ENCODE data around the gene SUGCT. TPM values are rescaled to one million over a fixed set of nuclear protein-coding genes. Genes with fewer than 3 reads are reported as not detected.

SUGCT gene
- total RNA-seq, 1 experiment from 2014 or later: 1.6 TPM

DNA sequence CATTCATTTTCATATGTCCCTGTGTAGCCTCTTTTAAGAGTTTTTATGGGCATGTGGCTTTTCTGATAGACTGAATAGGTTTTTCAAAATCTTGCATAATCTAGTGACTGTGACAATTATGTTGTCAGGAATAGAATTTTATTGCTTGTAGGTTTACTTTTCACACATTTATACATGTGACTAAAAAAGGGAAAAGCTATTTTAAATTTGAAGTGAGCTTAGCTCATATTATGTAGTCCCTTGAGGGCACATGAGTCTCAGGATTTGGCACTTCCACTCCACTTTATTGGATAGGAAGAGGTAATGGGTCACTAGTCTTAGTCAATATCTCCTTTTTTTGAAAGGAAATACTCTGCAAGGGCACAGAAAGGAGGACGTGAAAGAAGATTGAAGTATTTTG is 247.3 kb downstream of the SUGCT start:
- Mint-ChIP-seq H3K27ac (ENCODE audit: unreplicated experiment) (no peak overlapping the region), H3K4me3 (ENCODE audit: low read depth, unreplicated experiment) (no peak overlapping the region), H3K9me3 (ENCODE audit: low read depth, unreplicated experiment) (peaks cover 5% of the 10 kb centered on the region), H3K36me3 (ENCODE audit: insufficient read depth, unreplicated experiment) (no peaks in the 10 kb centered on the region), H3K27me3 (ENCODE audit: unreplicated experiment) (no peaks in the 10 kb centered on the region), H3K4me1 (ENCODE audit: low read depth, unreplicated experiment) (no peaks in the 10 kb centered on the region)
- intact Hi-C loops (cut with micrococcal nuclease; ENCODE audit: unreplicated experiment): no loop called here
- no peak for DNase-seq
- BruUV-seq (replicated peaks): no TSS peak
- TF ChIP-seq, protein P1, sequence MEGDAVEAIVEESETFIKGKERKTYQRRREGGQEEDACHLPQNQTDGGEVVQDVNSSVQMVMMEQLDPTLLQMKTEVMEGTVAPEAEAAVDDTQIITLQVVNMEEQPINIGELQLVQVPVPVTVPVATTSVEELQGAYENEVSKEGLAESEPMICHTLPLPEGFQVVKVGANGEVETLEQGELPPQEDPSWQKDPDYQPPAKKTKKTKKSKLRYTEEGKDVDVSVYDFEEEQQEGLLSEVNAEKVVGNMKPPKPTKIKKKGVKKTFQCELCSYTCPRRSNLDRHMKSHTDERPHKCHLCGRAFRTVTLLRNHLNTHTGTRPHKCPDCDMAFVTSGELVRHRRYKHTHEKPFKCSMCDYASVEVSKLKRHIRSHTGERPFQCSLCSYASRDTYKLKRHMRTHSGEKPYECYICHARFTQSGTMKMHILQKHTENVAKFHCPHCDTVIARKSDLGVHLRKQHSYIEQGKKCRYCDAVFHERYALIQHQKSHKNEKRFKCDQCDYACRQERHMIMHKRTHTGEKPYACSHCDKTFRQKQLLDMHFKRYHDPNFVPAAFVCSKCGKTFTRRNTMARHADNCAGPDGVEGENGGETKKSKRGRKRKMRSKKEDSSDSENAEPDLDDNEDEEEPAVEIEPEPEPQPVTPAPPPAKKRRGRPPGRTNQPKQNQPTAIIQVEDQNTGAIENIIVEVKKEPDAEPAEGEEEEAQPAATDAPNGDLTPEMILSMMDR (IDR thresholded peaks at IDR 0.05; ENCODE audit: unreplicated experiment): no peak
- CTCF ChIA-PET: no interaction called here

DNA sequence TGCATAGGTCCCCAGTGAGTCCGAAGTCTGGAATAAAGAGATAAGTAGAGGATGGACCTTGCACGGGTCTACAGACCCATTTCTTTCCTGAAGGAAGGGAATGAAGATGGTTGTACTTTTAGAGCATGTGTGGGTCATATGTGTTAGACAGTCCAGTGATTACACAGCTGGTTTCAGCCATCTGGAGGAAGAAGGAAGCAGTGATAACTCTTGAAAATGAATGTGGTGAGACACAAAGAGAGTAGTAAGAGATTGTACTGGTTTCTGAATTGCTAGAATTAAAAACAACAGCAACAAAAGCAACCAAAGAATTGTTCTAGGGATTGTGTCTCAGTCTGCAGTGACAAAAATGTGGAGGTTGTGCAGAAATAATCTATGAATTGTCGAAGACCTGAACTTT is 258.9 kb downstream of the SUGCT start:
- H3K4me1 Mint-ChIP-seq (ENCODE audit: low read depth, unreplicated experiment): no peaks in the 10 kb centered on the region

DNA sequence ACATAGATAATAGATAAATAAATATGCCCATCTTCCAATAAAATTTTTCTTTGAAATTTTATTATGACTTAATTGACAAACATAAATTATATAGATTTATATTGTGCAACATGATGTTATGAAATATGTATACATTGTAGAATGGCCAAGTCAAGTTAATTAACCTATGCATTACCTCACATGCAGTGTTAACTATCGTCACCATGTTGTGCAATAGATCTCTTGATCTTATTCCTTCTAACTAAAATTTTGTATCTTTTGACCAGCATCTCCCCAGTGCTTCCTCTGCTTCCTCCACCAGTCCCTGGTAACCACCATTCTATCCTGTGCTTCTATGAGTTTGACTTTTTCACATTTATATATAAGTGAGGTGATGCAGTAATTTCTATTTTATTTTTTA is 259.6 kb downstream of the SUGCT start:
- DNase-seq: no peak
- Mint-ChIP-seq H3K27ac (ENCODE audit: unreplicated experiment) (no peak overlapping the region), H3K4me1 (ENCODE audit: low read depth, unreplicated experiment) (no peaks in the 10 kb centered on the region), H3K27me3 (ENCODE audit: unreplicated experiment) (no peaks in the 10 kb centered on the region), H3K4me3 (ENCODE audit: low read depth, unreplicated experiment) (no peak overlapping the region), H3K36me3 (ENCODE audit: insufficient read depth, unreplicated experiment) (no peaks in the 10 kb centered on the region), H3K9me3 (ENCODE audit: low read depth, unreplicated experiment) (no peaks in the 10 kb centered on the region)
- CTCF ChIA-PET: no interaction called here
- intact Hi-C loops (cut with micrococcal nuclease; ENCODE audit: unreplicated experiment): no loop called here
- TF ChIP-seq, protein P1 (IDR thresholded peaks at IDR 0.05; ENCODE audit: unreplicated experiment): no peak
- no TSS peak for BruUV-seq (replicated peaks)

More for the DNA sequence above, 258.9 kb downstream of the SUGCT start:
- Mint-ChIP-seq H3K36me3 (ENCODE audit: insufficient read depth, unreplicated experiment) (no peaks in the 10 kb centered on the region), H3K27me3 (ENCODE audit: unreplicated experiment) (no peaks in the 10 kb centered on the region), H3K27ac (ENCODE audit: unreplicated experiment) (no peak overlapping the region), H3K9me3 (ENCODE audit: low read depth, unreplicated experiment) (no peaks in the 10 kb centered on the region), H3K4me3 (ENCODE audit: low read depth, unreplicated experiment) (no peak overlapping the region)
- TF ChIP-seq, protein P1 (IDR thresholded peaks at IDR 0.05; ENCODE audit: unreplicated experiment): no peak
- intact Hi-C loops (cut with micrococcal nuclease; ENCODE audit: unreplicated experiment): no loop called here
- no TSS peak for BruUV-seq (replicated peaks)
- DNase-seq: no peak
- CTCF ChIA-PET: no interaction called here

DNA sequence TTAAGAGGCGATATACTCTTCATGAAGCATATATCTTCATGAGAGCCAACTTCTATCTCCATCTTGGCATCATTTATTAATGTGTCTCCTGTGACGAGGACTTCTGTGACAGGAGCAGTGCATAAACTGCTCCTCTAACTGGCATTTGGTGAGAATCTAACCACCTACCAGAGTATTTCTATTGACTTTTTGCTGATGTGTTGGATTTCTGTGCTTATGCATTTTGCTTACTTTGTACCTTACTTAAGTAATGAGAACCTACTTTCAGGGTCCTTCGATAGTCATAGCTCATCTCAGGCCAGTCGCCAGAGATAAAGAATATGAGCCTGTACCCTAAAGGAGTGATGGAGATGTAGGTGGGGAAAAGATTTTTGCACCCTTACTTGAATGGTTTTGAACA is 265.7 kb downstream of the SUGCT start:
- Mint-ChIP-seq H3K27me3 (ENCODE audit: unreplicated experiment) (no peaks in the 10 kb centered on the region), H3K36me3 (ENCODE audit: insufficient read depth, unreplicated experiment) (no peaks in the 10 kb centered on the region), H3K27ac (ENCODE audit: unreplicated experiment) (no peak overlapping the region), H3K9me3 (ENCODE audit: low read depth, unreplicated experiment) (peaks cover 3% of the 10 kb centered on the region), H3K4me3 (ENCODE audit: low read depth, unreplicated experiment) (no peak overlapping the region), H3K4me1 (ENCODE audit: low read depth, unreplicated experiment) (no peaks in the 10 kb centered on the region)
- CTCF ChIA-PET: no interaction called here
- TF ChIP-seq, protein P1 (IDR thresholded peaks at IDR 0.05; ENCODE audit: unreplicated experiment): no peak
- BruUV-seq (replicated peaks): no TSS peak
- no peak for DNase-seq
- intact Hi-C loops (cut with micrococcal nuclease; ENCODE audit: unreplicated experiment): no loop called here

DNA sequence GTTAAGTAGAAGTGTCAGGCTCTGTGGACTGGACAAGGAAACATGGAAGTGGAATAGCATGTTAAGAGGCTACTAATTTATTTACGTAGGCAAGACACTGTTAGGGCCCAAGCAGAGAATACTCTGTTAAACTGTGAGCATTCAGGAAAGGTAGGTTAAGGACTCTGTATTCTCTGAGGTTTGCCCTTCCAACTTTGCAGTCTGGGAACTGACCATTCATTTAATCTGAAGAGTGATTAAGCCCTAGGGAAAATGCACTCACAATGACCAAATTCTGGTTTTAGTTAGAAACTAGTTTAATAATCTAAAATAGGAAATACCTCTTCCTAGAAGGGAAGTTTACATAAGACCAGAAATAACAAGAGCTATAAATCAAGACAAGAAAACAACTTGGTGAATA is 266.6 kb downstream of the SUGCT start:
- peaks cover 6% of the 10 kb centered on the region for H3K9me3 Mint-ChIP-seq (ENCODE audit: low read depth, unreplicated experiment)
- H3K4me1 Mint-ChIP-seq (ENCODE audit: low read depth, unreplicated experiment): no peaks in the 10 kb centered on the region
- intact Hi-C loops (cut with micrococcal nuclease; ENCODE audit: unreplicated experiment): no loop called here
- H3K27ac Mint-ChIP-seq (ENCODE audit: unreplicated experiment): no peak overlapping the region
- no peaks in the 10 kb centered on the region for H3K36me3 Mint-ChIP-seq (ENCODE audit: insufficient read depth, unreplicated experiment)
- TF ChIP-seq, protein P1 (IDR thresholded peaks at IDR 0.05; ENCODE audit: unreplicated experiment): no peak
- H3K4me3 Mint-ChIP-seq (ENCODE audit: low read depth, unreplicated experiment): no peak overlapping the region
- no peak for DNase-seq
- BruUV-seq (replicated peaks): no TSS peak
- H3K27me3 Mint-ChIP-seq (ENCODE audit: unreplicated experiment): no peaks in the 10 kb centered on the region
- CTCF ChIA-PET: no interaction called here

All from Calu3 (cell line).